Sigmoid colon (tissue), 4 donors: ENCODE results near the gene SORCS1.

Source experiments
- CTCF ChIP-seq, 4 experiments: fragments of 450-650 bp in 3 of 4; fragments of 200-600 bp in 1 of 4; IDR thresholded peaks; one replicate each; pipeline ENCODE4 v1.5.1; 2016 to 2019; ENCODE audit warnings: antibody characterized with exemption in 4 of 4, mild to moderate bottlenecking in 3 of 4, moderate library complexity in 2 of 4
- EP300 ChIP-seq, 4 donors: sonication (generic); formaldehyde crosslinking; IDR thresholded peaks; one replicate each; pipeline ENCODE4 v1.6.1; 2017; ENCODE audit warnings: antibody characterized with exemption in 4 of 4
- POLR2A ChIP-seq, 2 donors: fragments of 450-650 bp; IDR thresholded peaks; one replicate each; pipeline ENCODE4 v1.6.1; 2016; ENCODE audit warnings: antibody characterized with exemption in 2 of 2, mild to moderate bottlenecking in 2 of 2, moderate library complexity in 2 of 2
- POLR2AphosphoS5 ChIP-seq, 4 donors: sonication (generic); formaldehyde crosslinking; IDR thresholded peaks; one replicate each; pipeline ENCODE4 v1.6.1; 2017; ENCODE audit warnings: antibody characterized with exemption in 4 of 4

GRCh38 chr10:106931159-106931852, 233.2 kb downstream of the SORCS1 start:
- no peak for TF ChIP-seq CTCF (IDR thresholded peaks at IDR 0.05)
- no peak for TF ChIP-seq POLR2A (IDR thresholded peaks at IDR 0.05)
- no peak for TF ChIP-seq POLR2AphosphoS5 (IDR thresholded peaks at IDR 0.05)
- no peak for TF ChIP-seq EP300 (IDR thresholded peaks at IDR 0.05)
